ENCODE results near the gene GABRA4. TPM values are rescaled to one million over a fixed set of nuclear protein-coding genes. Genes with fewer than 3 reads are reported as not detected.

GABRA4 gene
- polyA plus RNA-seq, 3 donors, result not detected

- TF ChIP-seq CTCF (IDR thresholded peaks at IDR 0.05), result no peak
- no peak for DNase-seq
- Histone ChIP-seq H3K9ac (ENCODE audit: insufficient read depth, low read length, poor library complexity, severe bottlenecking) (no peak overlapping the region), H3K27ac (ENCODE audit: low read depth in 1 of 2, low read length in 2 of 2) (no peak overlapping the region), H3K4me1 (ENCODE audit: control insufficient read depth in 1 of 2, insufficient read depth in 2 of 2, low read length in 2 of 2) (no peaks in the 10 kb centered on the region), H3K79me2 (ENCODE audit: insufficient read depth, low read length) (no peaks in the 10 kb centered on the region), H4K20me1 (ENCODE audit: insufficient read depth, low read length) (no peaks in the 10 kb centered on the region), H3K9me3 (replicated peaks in 1 of 2; ENCODE audit: control insufficient read depth in 1 of 2, insufficient read depth in 1 of 2, low read length in 2 of 2) (no peaks in the 10 kb centered on the region), H2AFZ (ENCODE audit: insufficient read depth, low read depth, low read length, poor library complexity, severe bottlenecking) (no peak overlapping the region), H3K36me3 (replicated peaks in 1 of 2; ENCODE audit: control insufficient read depth in 1 of 2, insufficient read depth in 2 of 2, low read length in 2 of 2) (no peaks in the 10 kb centered on the region), H3K4me2 (replicated peaks; ENCODE audit: extremely low read depth, low read length, poor library complexity, severe bottlenecking) (no peak overlapping the region), H3K4me3 (replicated peaks in 1 of 3; ENCODE audit: low read depth in 2 of 3, low read length in 3 of 3) (no peak overlapping the region), H3K27me3 (ENCODE audit: control insufficient read depth in 2 of 2, insufficient read depth in 2 of 2, low read length in 2 of 2) (peaks cover 0 to 8% of the 10 kb centered on the region in 2 donors)
- no peak overlapping the region for H3K4me3 Mint-ChIP-seq
- H3K4me1 Mint-ChIP-seq, result no peaks in the 10 kb centered on the region
- intact Hi-C loops (cut with micrococcal nuclease), result loop anchor here in 1 of 2 donors (10.0 kb wide), 1 partner anchor 450 kb away; no protein-coding TSS in a partner anchor
- H3K27me3 Mint-ChIP-seq (ENCODE audit: low read depth in 3 of 3), result peaks cover 5 to 14% (median 9%) of the 10 kb centered on the region in 3 donors
- no peaks in the 10 kb centered on the region for H3K36me3 Mint-ChIP-seq
- WGBS (ENCODE audit: insufficient coverage), result no CpG with 5 or more reads among the region's 2 CpGs
- H3K27ac Mint-ChIP-seq, result no peak overlapping the region
- H3K9me3 Mint-ChIP-seq, result no peaks in the 10 kb centered on the region
These were observed 58.7 kb downstream of the GABRA4 start for GRCh38 chr4:46934726-46935125.

GRCh38 chr4:46933686-46934085 is 59.7 kb downstream of the GABRA4 start:
- no peak overlapping the region for H2AFZ ChIP-seq (ENCODE audit: insufficient read depth, low read depth, low read length, poor library complexity, severe bottlenecking)
- H3K9ac ChIP-seq (ENCODE audit: insufficient read depth, low read length, poor library complexity, severe bottlenecking), result no peak overlapping the region
- no peak overlapping the region for H3K4me3 Mint-ChIP-seq
- no peak overlapping the region for H3K27ac ChIP-seq (ENCODE audit: low read depth in 1 of 2, low read length in 2 of 2)
- no peak for TF ChIP-seq CTCF (IDR thresholded peaks at IDR 0.05)
- H3K4me2 ChIP-seq (replicated peaks; ENCODE audit: extremely low read depth, low read length, poor library complexity, severe bottlenecking), result no peak overlapping the region
- no peaks in the 10 kb centered on the region for H3K9me3 ChIP-seq (replicated peaks in 1 of 2; ENCODE audit: control insufficient read depth in 1 of 2, insufficient read depth in 1 of 2, low read length in 2 of 2)
- no CpG with 5 or more reads among the region's 3 CpGs for WGBS (ENCODE audit: insufficient coverage)
- H3K27ac Mint-ChIP-seq, result no peak overlapping the region
- no peaks in the 10 kb centered on the region for H3K36me3 Mint-ChIP-seq
- intact Hi-C loops (cut with micrococcal nuclease), result loop anchor here in 1 of 2 donors (10.0 kb wide), 1 partner anchor 451 kb away; no protein-coding TSS in a partner anchor
- no peaks in the 10 kb centered on the region for H3K4me1 Mint-ChIP-seq
- no peak overlapping the region for H3K4me3 ChIP-seq (replicated peaks in 1 of 3; ENCODE audit: low read depth in 2 of 3, low read length in 3 of 3)
- H3K4me1 ChIP-seq (ENCODE audit: control insufficient read depth in 1 of 2, insufficient read depth in 2 of 2, low read length in 2 of 2), result no peaks in the 10 kb centered on the region
- peaks cover 5 to 14% (median 9%) of the 10 kb centered on the region in 3 donors for H3K27me3 Mint-ChIP-seq (ENCODE audit: low read depth in 3 of 3)
- no peaks in the 10 kb centered on the region for H4K20me1 ChIP-seq (ENCODE audit: insufficient read depth, low read length)
- DNase-seq, result no peak
- no peaks in the 10 kb centered on the region for H3K79me2 ChIP-seq (ENCODE audit: insufficient read depth, low read length)
- no peaks in the 10 kb centered on the region for H3K9me3 Mint-ChIP-seq
- peaks cover 0 to 6% of the 10 kb centered on the region in 2 donors for H3K27me3 ChIP-seq (ENCODE audit: control insufficient read depth in 2 of 2, insufficient read depth in 2 of 2, low read length in 2 of 2)
- no peaks in the 10 kb centered on the region for H3K36me3 ChIP-seq (replicated peaks in 1 of 2; ENCODE audit: control insufficient read depth in 1 of 2, insufficient read depth in 2 of 2, low read length in 2 of 2)
